ENCODE data around the gene CD200R1L.

CD200R1L gene

DNA sequence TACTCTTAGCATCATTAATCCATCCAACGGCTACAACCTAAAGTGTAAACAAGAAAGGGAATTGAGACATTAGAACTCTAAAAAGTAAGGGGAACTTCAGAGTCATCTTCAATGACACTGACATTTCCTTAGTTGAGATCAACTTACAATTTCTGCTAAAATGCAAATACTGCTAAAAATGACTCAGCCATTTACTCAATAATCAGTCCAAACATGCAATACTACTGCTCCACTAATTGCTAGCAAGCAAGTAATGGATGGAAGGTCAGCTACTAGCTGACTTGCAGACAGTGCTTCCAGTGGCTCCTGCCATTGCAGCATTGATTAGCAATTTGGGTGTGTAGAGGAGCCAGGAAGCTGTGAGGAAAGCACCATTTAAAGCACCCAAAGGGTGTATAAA lies 28.4 kb downstream of the CD200R1L start:
- ATAC-seq: no peak

DNA sequence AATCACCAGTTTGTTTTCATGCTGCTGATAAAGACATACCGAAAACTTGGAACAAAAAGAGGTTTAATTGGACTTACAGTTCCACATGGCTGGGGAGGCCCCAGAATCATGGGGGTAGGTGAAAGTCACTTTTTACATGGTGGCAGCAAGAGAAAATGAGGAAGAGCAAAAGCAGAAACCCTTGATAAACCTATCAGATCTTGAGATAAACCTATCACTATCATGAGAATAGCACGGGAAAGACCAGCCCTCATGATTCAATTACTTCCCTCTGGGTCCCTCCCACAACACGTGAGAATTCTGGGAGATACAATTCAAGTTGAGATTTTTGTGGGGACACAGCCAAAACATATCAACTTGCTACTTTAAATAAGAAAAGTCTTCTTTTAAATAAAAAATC lies 28.9 kb downstream of the CD200R1L start:
- no peak for ATAC-seq

GRCh38 chr3:112817271-112817670 lies 29.4 kb downstream of the CD200R1L start:
- ATAC-seq: no peak

GRCh38 chr3:112815981-112816380 lies 30.7 kb downstream of the CD200R1L start:
- ATAC-seq: no peak

GRCh38 chr3:112814266-112814665 lies 32.4 kb downstream of the CD200R1L start:
- ATAC-seq: no peak

DNA sequence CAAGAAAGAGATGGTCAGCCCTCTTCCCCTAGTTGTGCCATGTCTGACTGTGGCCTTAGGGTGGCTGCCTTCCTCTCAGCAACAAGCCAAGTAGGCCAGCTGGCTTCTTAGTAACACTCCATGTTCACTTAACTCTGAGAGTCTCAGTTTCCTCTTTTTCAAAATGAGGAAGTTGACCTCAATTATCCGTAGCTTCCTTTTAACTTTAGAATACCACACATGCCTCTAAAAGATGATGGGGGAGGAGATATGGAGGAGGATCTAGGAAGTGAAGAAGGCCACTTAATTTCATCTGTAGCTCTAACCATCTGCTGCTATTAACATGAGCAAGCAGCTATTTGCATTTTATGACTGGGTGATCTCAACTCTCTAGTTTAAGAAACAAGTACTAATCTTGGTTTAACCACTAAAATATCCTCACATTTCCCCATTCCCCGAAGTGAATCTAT lies 32.9 kb downstream of the CD200R1L start:
- peak; percentile 25 to 33 for ATAC-seq

DNA sequence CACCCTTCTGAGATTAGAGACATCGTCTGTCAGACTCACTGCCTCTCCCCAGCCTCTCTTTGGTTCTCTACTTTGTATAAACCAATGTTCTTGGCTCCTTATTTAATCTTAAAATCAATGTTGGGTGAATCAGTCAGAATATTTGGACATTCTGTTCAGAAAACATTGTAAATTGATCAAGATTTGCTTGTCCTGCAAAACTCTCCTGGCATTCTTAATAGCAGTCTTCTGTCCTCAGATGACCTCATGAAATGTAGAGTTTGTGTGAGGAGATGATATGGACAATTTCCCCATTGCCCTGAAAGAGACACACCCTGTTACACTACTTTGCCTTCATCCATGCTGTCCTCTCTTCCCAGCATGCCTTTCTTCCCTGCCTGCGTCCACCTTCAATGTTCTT lies 33.6 kb downstream of the CD200R1L start:
- ATAC-seq: no peak

- no peak for ATAC-seq
These were observed 34.6 kb downstream of the CD200R1L start for GRCh38 chr3:112811917-112812660.

DNA sequence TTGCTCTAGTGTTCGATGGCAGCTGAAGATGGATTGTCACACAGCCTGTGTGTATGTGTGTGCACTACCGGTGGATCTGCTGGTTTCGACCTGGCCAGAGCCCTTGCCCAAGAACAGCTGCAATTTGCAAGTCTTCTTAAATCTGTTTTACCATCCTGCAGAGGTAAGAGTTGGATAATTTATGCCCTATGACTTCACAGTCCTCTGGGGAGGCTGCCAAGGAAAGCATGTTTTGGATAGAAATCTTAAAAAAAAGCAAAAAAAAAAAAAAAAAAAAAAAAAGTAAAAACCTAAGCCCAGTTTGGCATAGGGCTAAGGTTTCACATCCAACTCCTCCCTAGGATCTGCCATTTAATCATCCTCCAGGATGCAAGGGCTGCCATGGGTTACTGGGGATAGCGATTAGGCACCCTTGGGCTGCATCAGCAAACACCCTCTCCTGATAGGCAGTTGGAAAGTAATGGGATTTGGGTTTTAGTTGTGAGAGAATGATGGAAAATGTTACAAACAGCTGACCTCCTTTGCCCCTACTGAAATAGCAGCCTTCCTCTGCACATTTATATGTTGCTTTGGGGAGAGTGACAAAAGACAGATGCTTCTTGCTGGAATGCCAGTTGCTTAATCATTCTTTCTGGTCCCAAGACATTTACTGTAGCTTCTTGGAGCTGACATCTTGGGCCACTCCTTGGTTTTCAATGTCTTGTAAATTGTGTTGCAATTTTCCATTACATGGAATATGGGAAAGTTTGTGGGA lies 35.4 kb downstream of the CD200R1L start:
- ATAC-seq: no peak

- ATAC-seq: no peak
These were observed 36.1 kb downstream of the CD200R1L start for GRCh38 chr3:112810561-112810960.

DNA sequence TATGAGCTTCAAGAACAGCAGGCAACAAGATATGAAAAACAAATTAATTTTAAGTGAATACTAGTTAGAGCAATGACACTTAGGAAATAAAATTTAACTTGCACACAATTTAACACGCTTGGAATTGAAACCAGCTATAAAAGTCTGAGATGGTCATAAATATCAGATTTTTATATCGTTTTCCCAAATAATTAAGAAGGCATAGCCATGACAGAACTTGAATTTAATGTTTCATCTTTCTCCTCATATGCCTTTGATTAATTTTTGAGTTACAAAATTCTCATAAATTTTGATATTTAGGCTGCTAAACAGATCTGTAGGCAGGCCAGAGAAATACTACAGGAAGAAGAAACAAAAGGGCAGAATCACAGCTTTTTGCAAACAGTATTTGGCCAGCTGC lies 38.5 kb downstream of the CD200R1L start:
- no peak for ATAC-seq

DNA sequence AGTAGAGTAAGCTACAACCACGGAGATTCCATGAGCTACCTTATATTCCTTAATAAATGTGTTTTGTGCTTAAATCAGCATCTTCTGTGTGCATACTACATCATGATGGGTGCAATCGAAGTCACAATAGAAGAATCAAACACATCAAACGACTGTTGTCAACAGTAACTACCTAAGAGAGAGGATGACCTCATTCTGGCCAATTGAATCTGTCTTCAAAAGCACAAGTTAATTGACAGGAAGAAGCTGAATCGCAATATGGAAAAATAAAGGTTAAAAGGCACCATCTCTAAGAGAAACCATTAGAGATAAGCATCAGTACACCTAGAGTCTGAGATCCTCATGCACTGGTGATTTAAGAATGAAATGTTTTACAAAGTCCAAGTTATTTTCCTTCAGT lies 39.0 kb downstream of the CD200R1L start:
- no peak for ATAC-seq

DNA sequence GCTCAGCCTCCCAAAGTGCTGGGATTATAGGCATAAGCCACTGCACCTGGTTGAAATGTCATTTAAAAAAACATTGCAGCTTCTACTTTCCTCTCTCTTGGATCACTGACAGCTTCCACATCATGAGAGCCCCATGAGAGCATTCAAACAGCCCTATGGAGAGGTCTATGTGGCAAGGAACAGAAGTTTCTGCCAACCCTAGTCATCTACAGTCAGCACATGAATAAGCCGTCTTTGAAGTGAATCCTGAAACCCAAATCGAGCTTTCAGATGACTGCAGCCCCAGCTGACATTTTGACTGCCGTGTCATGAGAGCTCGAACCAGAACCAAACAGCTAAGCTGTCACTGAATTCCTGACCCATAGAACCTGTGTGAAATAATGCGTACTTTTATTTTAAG lies 39.8 kb downstream of the CD200R1L start:
- no peak for ATAC-seq

DNA sequence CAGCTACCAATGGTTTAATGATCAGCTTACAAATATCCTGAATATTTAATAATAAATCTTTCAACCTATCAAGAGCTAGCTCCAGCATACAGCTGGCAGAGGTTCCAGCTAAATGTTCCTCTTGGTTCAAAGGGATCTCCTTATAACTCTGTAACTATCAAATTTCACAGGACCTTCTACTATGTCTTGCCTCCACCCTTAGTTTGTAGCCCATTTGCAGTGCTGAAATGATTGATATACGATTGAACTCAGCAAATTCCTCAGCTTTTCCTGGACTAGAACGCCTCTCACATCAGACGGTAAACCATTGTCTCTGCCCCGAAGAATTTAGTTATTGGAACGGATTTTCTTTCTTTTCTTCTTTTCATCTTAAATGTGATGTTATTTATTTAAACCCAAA lies 41.5 kb downstream of the CD200R1L start:
- ATAC-seq: no peak

GRCh38 chr3:112804021-112804420 lies 42.6 kb downstream of the CD200R1L start:
- ATAC-seq: no peak

GRCh38 chr3:112803467-112803866 lies 43.2 kb downstream of the CD200R1L start:
- ATAC-seq: no peak

GRCh38 chr3:112802338-112802737 lies 44.3 kb downstream of the CD200R1L start:
- ATAC-seq: no peak

- ATAC-seq: no peak
These were observed 46.7 kb downstream of the CD200R1L start for GRCh38 chr3:112799946-112800345.

DNA sequence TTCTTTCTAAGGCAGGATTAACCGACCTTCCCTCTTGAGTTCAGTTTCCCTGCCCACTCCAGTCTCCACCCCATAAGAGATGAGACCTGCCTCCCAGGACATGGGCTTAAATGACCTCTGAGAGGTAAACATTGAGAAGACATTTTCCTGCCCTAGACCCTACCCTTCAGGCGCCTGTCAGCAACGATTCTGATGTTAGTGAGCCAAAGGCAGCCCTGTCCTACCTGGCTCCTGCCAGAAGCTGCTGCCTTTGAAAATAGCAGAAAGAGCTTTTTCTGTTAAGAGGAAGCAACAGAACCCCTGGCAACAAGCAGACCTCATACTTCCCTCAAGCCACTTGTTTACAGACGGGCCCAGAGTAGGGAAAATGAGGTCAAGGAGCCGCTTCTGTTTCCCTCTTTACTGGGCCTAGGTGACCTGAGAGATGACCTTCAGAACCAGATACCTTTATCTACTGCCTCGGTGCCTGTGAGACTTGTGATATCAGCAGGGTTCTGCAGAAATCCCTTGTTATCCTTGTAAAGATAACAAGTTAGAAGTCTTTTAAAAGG lies 52.0 kb downstream of the CD200R1L start:
- ATAC-seq: no peak

DNA sequence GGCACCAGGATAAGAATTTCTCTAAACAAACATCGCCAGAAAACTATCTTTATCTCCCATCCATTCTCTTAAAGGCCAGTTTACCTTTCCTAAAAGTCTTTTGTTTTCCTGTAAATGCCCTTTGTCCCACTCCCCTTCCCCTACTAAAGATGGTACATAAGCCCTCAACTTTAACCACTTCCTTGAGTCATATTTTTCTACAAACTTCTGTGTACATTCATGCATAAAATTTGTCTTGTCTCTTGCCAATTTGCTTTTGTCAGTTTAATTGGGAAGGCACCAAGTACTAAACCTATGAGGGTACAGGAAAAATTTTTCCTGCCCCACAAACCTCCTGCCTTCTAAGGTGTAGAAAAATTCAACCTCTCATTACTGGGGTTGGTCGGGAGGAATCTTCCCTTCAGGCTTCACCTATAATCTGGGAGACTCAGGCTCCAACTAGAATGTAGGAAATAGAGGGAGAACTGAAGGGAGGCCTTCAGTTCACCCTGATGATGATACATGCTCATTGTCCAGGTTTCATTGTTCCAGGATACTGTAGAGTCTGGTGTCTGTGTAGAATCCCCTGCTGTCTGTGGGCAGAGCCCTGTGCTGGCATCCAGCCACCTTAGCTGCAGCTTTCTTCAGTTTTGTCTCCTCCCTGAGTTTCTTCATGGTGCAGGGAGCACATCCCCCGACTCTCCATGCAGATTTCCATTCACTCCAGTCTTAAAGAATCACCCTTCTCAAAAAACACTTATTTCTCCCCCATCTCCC lies 53.2 kb downstream of the CD200R1L start:
- no peak for ATAC-seq

DNA sequence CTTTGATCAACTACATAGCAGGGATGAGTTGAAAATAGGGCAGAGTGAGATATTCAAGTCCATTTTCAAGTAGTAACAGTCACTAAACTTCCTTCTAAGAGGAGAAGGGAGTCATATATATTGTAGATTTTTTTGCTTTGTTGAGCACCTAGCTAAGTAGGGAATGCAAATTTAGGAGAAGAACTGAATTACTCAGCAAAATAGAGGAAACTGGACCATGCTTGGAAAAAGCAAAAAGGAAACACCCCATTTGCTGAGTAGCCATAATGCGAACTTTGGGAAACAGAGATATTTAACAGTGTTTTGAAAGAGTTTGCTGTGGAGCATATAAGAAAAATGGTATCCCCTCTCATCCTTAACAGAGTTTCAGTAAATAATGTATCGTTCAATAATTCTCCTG lies 54.9 kb downstream of the CD200R1L start:
- ATAC-seq: no peak

GRCh38 chr3:112789787-112790186 lies 56.9 kb downstream of the CD200R1L start:
- ATAC-seq: no peak

DNA sequence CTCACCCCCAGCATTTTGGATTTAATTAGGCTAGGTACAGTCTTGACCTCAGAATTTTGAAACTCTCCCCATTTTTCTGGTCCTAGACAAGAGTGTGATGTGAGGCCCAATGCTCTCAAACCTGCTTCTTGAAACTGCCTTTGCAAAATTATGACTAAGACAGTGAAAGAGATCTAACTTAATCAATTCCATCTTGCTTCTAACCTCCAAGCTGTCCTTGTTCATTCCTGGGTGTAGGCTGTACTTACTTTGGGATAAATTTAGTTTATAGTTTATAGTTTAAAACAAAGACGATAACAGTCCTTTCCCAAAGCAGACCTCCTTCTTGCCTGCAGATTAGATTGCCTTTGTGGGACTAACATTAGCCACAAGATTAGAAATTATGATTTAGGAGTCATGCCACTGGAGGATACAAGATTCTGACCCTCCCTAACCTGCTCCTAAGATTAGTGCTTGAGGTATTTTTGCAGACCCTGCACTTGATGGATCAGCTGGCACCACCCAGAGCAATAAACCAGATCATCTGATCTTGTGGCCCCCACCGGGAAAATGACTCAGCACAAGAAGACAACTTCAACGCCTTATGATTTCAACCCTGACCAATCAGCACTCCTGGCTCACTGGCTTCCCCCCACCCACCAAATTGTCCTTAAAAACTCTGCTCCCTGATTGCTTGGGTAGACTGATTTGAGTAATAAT lies 59.6 kb downstream of the CD200R1L start:
- ATAC-seq: no peak

Data from activated CD4-positive, CD25-positive, alpha-beta regulatory T cell treated with anti-CD3 and anti-CD28 coated beads, Interleukin-2, amount 50 U/mL, for 24 hours (primary cell).